Fibroblast of lung (primary cell): Measurements from ENCODE around the gene CD302.

Experiments used
- CTCF ChIP-seq, 2 donors: IDR thresholded peaks in 1 of 2; conservative IDR thresholded peaks in 1 of 2; 1 replicate in 1 of 2; 2 replicates in 1 of 2; pipeline ENCODE4 v1.5.1; 2011 to 2012; ENCODE audit warnings: low read length in 2 of 2, control low read depth in 1 of 2, inconsistent platforms in 1 of 2, low read depth in 1 of 2, mild to moderate bottlenecking in 1 of 2
- EZH2 ChIP-seq: IDR thresholded peaks from 2 replicates; pipeline ENCODE4 v1.5.1; 2012; ENCODE audit warnings: low read length, control low read depth, mild to moderate bottlenecking; ENCODE audit errors: missing control alignments

- TF ChIP-seq CTCF (conservative IDR thresholded peaks at IDR 0.05 in 1 of 2, IDR thresholded peaks at IDR 0.05 in 1 of 2; ENCODE audit: low read depth in 1 of 2, low read length in 2 of 2), result no peak
- no peak for TF ChIP-seq EZH2
Measured at GRCh38 chr2:159735648-159736047, 62.4 kb downstream of the CD302 start.
